CD14-positive monocyte (primary cell): ENCODE measurements around the gene FAM171A1. TPM values are rescaled to one million over a fixed set of nuclear protein-coding genes. Genes with fewer than 3 reads are reported as not detected.
"Not testable (repeated sequence)": the region's sequence is repeated elsewhere in the genome, so short reads cannot be mapped to it uniquely, and the experiment has no call there.

Experiments
- DNase-seq, 3 donors: peaks; one replicate each; pipeline ENCODE4 v3.0.0-alpha.2; 2011 to 2022
- H2AFZ ChIP-seq: 2 replicates; pipeline ENCODE4 v1.6.0; 2012; ENCODE audit warnings: mild to moderate bottlenecking, low read depth, low read length, inconsistent platforms; ENCODE audit not compliant: insufficient read depth, poor library complexity, severe bottlenecking
- H3K27ac ChIP-seq, 2 donors: 1 replicate in 1 of 2; 2 replicates in 1 of 2; pipeline ENCODE4 v1.5.1; 2012 to 2013; ENCODE audit warnings: low read length in 2 of 2, control low read depth in 1 of 2, inconsistent platforms in 1 of 2, low read depth in 1 of 2, mild to moderate bottlenecking in 1 of 2
- H3K27me3 ChIP-seq, 2 donors: one replicate each; pipeline versions ENCODE4 v1.6.0 to v1.6.1; 2011 to 2013; ENCODE audit warnings: low read length in 2 of 2; ENCODE audit not compliant: control insufficient read depth in 2 of 2, insufficient read depth in 2 of 2
- H3K36me3 ChIP-seq, 2 donors: replicated peaks in 1 of 2; 1 replicate in 1 of 2; 2 replicates in 1 of 2; pipeline versions ENCODE4 v1.5.1 to v1.6.1; 2012 to 2013; ENCODE audit warnings: low read length in 2 of 2, control low read depth in 1 of 2, inconsistent platforms in 1 of 2, mild to moderate bottlenecking in 1 of 2; ENCODE audit not compliant: insufficient read depth in 2 of 2, control insufficient read depth in 1 of 2
- H3K4me1 ChIP-seq, 2 donors: 1 replicate in 1 of 2; 2 replicates in 1 of 2; pipeline versions ENCODE4 v1.5.1 to v1.6.1; 2012 to 2013; ENCODE audit warnings: low read length in 2 of 2, control low read depth in 1 of 2, inconsistent platforms in 1 of 2, mild to moderate bottlenecking in 1 of 2, moderate library complexity in 1 of 2; ENCODE audit not compliant: insufficient read depth in 2 of 2, control insufficient read depth in 1 of 2
- H3K4me2 ChIP-seq: replicated peaks from 2 replicates; pipeline ENCODE3; 2012; ENCODE audit warnings: low read length, moderate library complexity, mild to moderate bottlenecking; ENCODE audit not compliant: poor library complexity, severe bottlenecking; ENCODE audit errors: extremely low read depth
- H3K4me3 ChIP-seq, 3 experiments: fragments of 200-600 bp in 1 of 3; sonication (generic) in 1 of 3; replicated peaks in 1 of 3; 1 replicate in 2 of 3; 2 replicates in 1 of 3; pipeline ENCODE4 v1.5.1; 2011 to 2013; ENCODE audit warnings: low read length in 3 of 3, mild to moderate bottlenecking in 3 of 3, control low read depth in 2 of 3, low read depth in 2 of 3, inconsistent platforms in 1 of 3, moderate library complexity in 1 of 3
- H3K79me2 ChIP-seq: 2 replicates; pipeline ENCODE4 v1.6.0; 2012; ENCODE audit warnings: mild to moderate bottlenecking, control low read depth, inconsistent platforms, low read length, moderate library complexity; ENCODE audit not compliant: insufficient read depth
- H3K9ac ChIP-seq: 2 replicates; pipeline ENCODE4 v1.6.0; 2017; ENCODE audit warnings: low read length, mild to moderate bottlenecking; ENCODE audit not compliant: insufficient read depth, poor library complexity, severe bottlenecking
- H3K9me3 ChIP-seq, 2 donors: replicated peaks in 1 of 2; 1 replicate in 1 of 2; 2 replicates in 1 of 2; pipeline versions ENCODE4 v1.5.1 to v1.6.1; 2012 to 2013; ENCODE audit warnings: low read length in 2 of 2, control low read depth in 1 of 2; ENCODE audit not compliant: control insufficient read depth in 1 of 2, insufficient read depth in 1 of 2
- H4K20me1 ChIP-seq: 2 replicates; pipeline ENCODE4 v1.6.0; 2012; ENCODE audit warnings: mild to moderate bottlenecking, low read length, control low read depth, moderate library complexity; ENCODE audit not compliant: insufficient read depth
- H3K27ac Mint-ChIP-seq, 7 donors: one replicate each; pipeline ENCODE4 v1.8.0; 2020; ENCODE audit warnings: mild to moderate bottlenecking in 7 of 7, mixed read lengths in 7 of 7, moderate library complexity in 6 of 7, inconsistent platforms in 2 of 7
- H3K27me3 Mint-ChIP-seq, 3 donors: one replicate each; pipeline ENCODE4 v1.8.0; 2021 to 2022; ENCODE audit warnings: low read depth in 3 of 3, mild to moderate bottlenecking in 3 of 3, mixed read lengths in 3 of 3, moderate library complexity in 3 of 3, inconsistent platforms in 1 of 3
- H3K36me3 Mint-ChIP-seq, 2 donors: one replicate each; pipeline ENCODE4 v1.8.0; 2020; ENCODE audit warnings: mixed read lengths in 2 of 2, inconsistent platforms in 1 of 2, mild to moderate bottlenecking in 1 of 2
- H3K4me1 Mint-ChIP-seq: one replicate; pipeline ENCODE4 v1.8.0; 2020; ENCODE audit warnings: mild to moderate bottlenecking, mixed read lengths
- H3K4me3 Mint-ChIP-seq, 2 donors: one replicate each; pipeline ENCODE4 v1.8.0; 2020; ENCODE audit warnings: mild to moderate bottlenecking in 2 of 2, mixed read lengths in 2 of 2, moderate library complexity in 1 of 2
- H3K9me3 Mint-ChIP-seq, 7 donors: one replicate each; pipeline ENCODE4 v1.8.0; 2020 to 2022; ENCODE audit warnings: mixed read lengths in 7 of 7, mild to moderate bottlenecking in 6 of 7, moderate library complexity in 6 of 7, inconsistent platforms in 2 of 7
- WGBS: methylation state at CpG from one replicate; pipeline ENCODE4 v1.1.5; 2013; ENCODE audit warnings: missing lambda C conversion rate; ENCODE audit not compliant: insufficient coverage; 5-methylcytosine and 5-hydroxymethylcytosine counted together
- intact Hi-C, 2 donors: fragments of 100-400 bp; cut with micrococcal nuclease; formaldehyde crosslinking; loops; one replicate each; pipeline versions ENCODE4 v1.15.0 to v1.15.1; 2023
- polyA plus RNA-seq, 3 donors: library from polyadenylated mRNA; depleted of rRNA in 1 of 3; unstranded in 2 of 3; stranded (reverse) in 1 of 3; fragments of 300-500 nt in 2 of 3; fragments of >200 nt in 1 of 3; fragmentation: Illumina TruSeq in 2 of 3; gene quantifications; 1 replicate in 2 of 3; 2 replicates in 1 of 3; pipeline ENCODE4 v1.2.3, GENCODE V29; 2012 to 2021
- TF ChIP-seq, protein P1 (sequence below): fragments of 200-600 bp; IDR thresholded peaks from one replicate; pipeline ENCODE4 v1.8.0; 2022; ENCODE audit warnings: antibody characterized with exemption, mild to moderate bottlenecking

The FAM171A1 gene
- polyA plus RNA-seq, 3 donors = not detected

DNA sequence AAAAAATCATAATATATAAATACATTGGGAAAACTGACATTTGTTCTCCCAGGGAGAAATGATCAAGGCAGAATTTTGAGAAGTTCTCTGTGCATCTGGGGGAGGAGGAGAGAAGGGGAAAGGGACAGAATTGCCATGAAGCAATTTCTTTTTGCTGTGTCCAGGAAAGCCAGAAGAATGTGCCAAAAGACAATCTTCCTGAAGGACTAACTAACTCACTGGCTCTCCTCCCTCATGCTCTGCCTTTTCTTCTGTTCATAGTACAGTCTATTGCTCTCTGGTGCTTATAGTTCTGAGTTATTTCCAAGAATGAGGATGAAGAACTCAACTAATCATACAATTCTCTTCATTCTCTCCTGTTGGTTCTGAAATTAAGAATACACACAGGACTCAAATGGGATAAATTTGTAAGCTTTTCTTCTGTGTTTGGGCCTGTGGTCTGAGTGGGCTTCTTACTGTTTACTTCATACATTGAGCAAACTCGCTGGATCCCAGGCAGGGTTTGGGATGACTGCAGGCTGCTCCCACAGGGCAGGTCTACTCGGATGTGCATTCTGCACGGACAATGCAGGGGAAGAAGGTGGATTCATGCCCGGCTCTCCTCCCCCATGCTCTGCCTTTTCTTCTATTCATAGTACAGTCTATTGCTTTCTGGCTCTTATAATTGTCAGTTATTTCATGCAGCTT, 22.2 kb upstream of the FAM171A1 start:
- Histone ChIP-seq H3K4me1 (no peaks in the 10 kb centered on the region), H3K4me3 (no peak overlapping the region), H3K36me3 (no peaks in the 10 kb centered on the region), H3K9ac (no peak overlapping the region), H3K4me2 (no peak overlapping the region), H3K9me3 (no peaks in the 10 kb centered on the region), H2AFZ (no peak overlapping the region), H3K79me2 (no peaks in the 10 kb centered on the region), H3K27ac (no peak overlapping the region), H4K20me1 (no peaks in the 10 kb centered on the region), H3K27me3 (no peaks in the 10 kb centered on the region)
- Mint-ChIP-seq H3K9me3 (peaks cover 0 to 6% (median 0%) of the 10 kb centered on the region in 7 donors), H3K4me3 (no peak overlapping the region), H3K4me1 (no peaks in the 10 kb centered on the region), H3K36me3 (no peaks in the 10 kb centered on the region), H3K27ac (no peak overlapping the region), H3K27me3 (peaks cover 0 to 12% (median 6%) of the 10 kb centered on the region in 3 donors)
- TF ChIP-seq, protein P1, sequence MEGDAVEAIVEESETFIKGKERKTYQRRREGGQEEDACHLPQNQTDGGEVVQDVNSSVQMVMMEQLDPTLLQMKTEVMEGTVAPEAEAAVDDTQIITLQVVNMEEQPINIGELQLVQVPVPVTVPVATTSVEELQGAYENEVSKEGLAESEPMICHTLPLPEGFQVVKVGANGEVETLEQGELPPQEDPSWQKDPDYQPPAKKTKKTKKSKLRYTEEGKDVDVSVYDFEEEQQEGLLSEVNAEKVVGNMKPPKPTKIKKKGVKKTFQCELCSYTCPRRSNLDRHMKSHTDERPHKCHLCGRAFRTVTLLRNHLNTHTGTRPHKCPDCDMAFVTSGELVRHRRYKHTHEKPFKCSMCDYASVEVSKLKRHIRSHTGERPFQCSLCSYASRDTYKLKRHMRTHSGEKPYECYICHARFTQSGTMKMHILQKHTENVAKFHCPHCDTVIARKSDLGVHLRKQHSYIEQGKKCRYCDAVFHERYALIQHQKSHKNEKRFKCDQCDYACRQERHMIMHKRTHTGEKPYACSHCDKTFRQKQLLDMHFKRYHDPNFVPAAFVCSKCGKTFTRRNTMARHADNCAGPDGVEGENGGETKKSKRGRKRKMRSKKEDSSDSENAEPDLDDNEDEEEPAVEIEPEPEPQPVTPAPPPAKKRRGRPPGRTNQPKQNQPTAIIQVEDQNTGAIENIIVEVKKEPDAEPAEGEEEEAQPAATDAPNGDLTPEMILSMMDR = no peak
- no peak for DNase-seq
- intact Hi-C loops = no loop called here
- 80% methylated on average over 1 of the region's 4 CpGs for WGBS

DNA sequence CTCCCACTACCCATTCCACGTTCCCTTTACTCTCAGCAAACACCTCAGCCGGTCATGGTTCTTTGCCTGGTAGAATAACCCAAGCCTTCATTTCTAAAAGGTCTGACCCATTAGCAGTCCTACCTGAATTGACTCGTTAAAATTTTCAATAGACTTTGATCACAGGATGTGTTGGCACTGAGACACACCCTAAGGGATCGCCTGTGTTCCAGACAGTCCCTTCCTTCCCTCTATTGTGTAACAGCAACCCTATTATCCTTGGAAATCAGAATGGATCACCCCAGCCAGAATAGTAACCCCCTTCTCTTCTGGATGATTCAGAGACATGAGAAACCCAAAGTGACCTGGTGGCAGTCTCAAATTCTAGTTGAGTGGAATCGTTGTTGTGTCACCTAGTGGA, 20.4 kb upstream of the FAM171A1 start:
- no peak overlapping the region for H2AFZ ChIP-seq
- no peaks in the 10 kb centered on the region for H3K9me3 ChIP-seq
- H3K27me3 ChIP-seq = peaks cover 0 to 4% of the 10 kb centered on the region in 2 donors
- no peak overlapping the region for H3K4me3 ChIP-seq
- intact Hi-C loops = no loop called here
- H3K27me3 Mint-ChIP-seq = peaks cover 0 to 9% (median 6%) of the 10 kb centered on the region in 3 donors
- H3K4me2 ChIP-seq = no peak overlapping the region
- H3K36me3 Mint-ChIP-seq = no peaks in the 10 kb centered on the region
- DNase-seq = no peak
- H3K9me3 Mint-ChIP-seq = peaks cover 0 to 6% (median 0%) of the 10 kb centered on the region in 7 donors
- no peak overlapping the region for H3K27ac Mint-ChIP-seq
- no peaks in the 10 kb centered on the region for H4K20me1 ChIP-seq
- no peaks in the 10 kb centered on the region for H3K79me2 ChIP-seq
- H3K36me3 ChIP-seq = no peaks in the 10 kb centered on the region
- 77% methylated on average over 5 of the region's 5 CpGs for WGBS
- no peak overlapping the region for H3K9ac ChIP-seq
- no peak overlapping the region for H3K27ac ChIP-seq
- H3K4me1 ChIP-seq = no peaks in the 10 kb centered on the region
- no peaks in the 10 kb centered on the region for H3K4me1 Mint-ChIP-seq
- TF ChIP-seq, protein P1 = no peak
- H3K4me3 Mint-ChIP-seq = no peak overlapping the region

DNA sequence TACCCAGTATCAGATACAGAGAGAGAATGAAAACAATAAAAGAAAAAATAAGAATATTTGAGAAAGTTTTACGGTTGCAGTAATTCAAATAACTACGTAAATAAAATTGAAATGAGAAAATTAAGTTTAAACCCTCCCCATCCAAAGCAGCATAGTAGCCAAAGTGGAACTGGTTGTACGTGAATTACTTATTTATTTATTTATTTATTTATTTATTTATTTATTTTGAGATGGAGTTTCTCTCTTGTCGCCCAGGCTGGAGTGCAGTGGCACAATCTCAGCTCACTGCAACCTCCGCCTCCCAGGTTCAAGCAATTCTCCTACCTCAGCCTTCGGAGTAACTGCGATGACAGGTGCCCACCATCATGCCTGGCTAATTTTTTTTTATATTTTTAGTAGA, 17.1 kb upstream of the FAM171A1 start:
- H3K9ac ChIP-seq, H3K4me1 Mint-ChIP-seq, H3K36me3 ChIP-seq, H3K4me3 ChIP-seq, H4K20me1 ChIP-seq, H3K27ac Mint-ChIP-seq, H3K79me2 ChIP-seq, intact Hi-C loops, H2AFZ ChIP-seq, H3K27ac ChIP-seq, H3K9me3 ChIP-seq, H3K4me3 Mint-ChIP-seq, H3K36me3 Mint-ChIP-seq, H3K27me3 ChIP-seq, H3K4me1 ChIP-seq, DNase-seq, H3K4me2 ChIP-seq: not testable (repeated sequence)
- Mint-ChIP-seq H3K9me3 (peaks cover 0 to 11% (median 2%) of the 10 kb centered on the region in 7 donors), H3K27me3 (peaks cover 5 to 25% (median 15%) of the 10 kb centered on the region in 3 donors)
- no CpG with 5 or more reads among the region's 7 CpGs for WGBS
